CMK (cell line): ENCODE measurements around the gene SCARF2.
"Not testable (repeated sequence)": the region's sequence is repeated elsewhere in the genome, so short reads cannot be mapped to it uniquely, and the experiment has no call there.

ENCODE experiments used
- DNase-seq: peaks from one replicate; pipeline ENCODE4 v3.0.0-alpha.2; 2010; ENCODE audit warnings: low read depth

Gene SCARF2, protein sequence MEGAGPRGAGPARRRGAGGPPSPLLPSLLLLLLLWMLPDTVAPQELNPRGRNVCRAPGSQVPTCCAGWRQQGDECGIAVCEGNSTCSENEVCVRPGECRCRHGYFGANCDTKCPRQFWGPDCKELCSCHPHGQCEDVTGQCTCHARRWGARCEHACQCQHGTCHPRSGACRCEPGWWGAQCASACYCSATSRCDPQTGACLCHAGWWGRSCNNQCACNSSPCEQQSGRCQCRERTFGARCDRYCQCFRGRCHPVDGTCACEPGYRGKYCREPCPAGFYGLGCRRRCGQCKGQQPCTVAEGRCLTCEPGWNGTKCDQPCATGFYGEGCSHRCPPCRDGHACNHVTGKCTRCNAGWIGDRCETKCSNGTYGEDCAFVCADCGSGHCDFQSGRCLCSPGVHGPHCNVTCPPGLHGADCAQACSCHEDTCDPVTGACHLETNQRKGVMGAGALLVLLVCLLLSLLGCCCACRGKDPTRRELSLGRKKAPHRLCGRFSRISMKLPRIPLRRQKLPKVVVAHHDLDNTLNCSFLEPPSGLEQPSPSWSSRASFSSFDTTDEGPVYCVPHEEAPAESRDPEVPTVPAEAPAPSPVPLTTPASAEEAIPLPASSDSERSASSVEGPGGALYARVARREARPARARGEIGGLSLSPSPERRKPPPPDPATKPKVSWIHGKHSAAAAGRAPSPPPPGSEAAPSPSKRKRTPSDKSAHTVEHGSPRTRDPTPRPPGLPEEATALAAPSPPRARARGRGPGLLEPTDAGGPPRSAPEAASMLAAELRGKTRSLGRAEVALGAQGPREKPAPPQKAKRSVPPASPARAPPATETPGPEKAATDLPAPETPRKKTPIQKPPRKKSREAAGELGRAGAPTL

DNA sequence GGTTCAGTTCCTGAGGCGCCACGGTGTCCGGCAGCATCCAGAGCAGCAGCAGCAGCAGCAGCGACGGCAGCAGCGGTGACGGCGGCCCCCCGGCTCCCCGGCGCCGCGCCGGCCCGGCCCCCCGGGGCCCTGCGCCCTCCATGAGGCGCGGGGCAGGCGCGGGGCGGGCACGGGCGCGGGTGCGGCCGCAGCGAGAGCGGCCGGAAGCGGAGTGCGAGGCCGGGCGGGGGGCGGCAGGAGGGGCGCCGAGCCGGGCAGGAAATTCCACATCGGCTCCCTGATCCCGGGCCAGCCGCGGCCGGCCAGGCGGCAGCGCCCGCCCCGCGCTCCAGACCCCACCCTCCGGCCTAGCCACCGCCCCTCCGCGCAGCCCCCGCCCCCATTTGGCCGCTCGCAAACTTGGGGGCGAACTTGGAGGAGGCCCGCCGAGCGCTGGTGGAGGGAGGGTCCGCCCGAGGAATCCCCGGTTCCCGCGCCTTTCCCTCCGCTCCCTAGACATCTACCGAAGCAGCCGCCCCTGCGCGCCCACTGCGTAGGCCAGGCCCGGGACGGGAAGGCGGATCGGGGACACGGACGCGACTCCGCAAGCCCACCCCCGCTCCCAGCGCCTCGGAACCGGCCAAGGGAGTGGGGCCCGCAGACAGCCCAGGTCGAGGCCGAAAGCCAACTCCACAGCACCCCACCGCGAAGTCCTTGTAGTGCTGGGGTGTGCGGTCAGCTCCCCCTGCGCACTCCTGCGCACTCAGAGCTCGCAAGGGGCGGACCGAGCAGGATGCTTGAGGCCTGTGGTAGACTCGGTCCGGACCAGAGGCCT lies at the start of gene SCARF2:
Gene SCARF2, minus strand, starts transcription at position 213 of the 814 bp plus-strand sequence. Its CDS starts 71 bp downstream, at position 142.
- no peak for DNase-seq

DNA sequence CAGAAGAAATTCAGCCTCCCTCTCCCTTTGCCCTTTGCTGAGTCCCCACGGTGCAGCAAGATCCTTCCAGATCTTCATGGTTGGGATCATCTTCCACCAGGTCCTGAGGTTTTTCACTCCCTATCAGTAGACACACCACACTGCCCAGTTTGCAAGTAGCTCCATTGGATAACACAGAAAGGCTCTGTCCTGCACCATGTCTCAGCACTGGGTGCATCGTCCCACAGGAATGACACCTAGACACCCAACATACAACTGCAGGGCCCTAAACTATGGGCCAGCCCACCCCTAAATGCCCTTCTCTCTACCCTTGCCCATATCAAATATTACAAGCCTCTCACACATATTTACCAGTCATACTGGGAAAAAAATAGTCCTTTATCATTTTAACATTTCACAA lies 48.6 kb upstream of the SCARF2 start:
- no peak for DNase-seq

DNA sequence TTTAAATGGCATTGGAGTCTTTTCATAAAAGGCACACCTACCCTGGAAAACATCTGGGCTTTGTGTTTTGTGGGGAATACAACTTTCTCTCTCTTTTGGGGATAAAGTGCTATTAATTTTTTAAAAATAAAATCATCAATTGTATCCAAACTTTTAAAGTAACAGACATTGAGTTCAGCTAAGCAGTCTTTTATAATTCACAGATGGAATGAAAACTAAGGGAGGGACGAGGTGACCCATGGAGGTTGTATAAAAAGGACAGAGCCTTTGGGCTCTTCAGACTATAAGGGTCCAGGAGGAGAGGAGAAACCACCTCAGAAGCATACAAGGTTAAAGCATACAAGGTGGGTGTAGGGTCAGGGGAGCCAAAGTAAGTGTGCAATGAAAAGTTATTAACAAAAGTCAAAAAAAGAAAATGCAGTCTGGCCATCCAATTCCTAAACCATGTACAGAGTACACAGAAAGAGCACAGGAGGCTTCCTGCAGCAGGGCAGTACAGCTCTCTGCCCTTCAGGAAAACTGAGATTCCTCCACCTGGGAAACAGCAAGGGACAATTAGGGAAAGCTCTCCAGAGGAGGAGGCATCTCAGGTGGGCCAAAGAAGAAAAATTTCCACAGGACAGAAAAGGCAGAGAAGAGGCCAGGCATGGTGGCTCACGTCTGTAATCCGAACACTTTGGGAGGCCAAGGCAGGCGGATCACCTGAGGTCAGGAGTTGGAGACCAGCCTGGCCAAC lies 47.5 kb upstream of the SCARF2 start:
- DNase-seq, result no peak

DNA sequence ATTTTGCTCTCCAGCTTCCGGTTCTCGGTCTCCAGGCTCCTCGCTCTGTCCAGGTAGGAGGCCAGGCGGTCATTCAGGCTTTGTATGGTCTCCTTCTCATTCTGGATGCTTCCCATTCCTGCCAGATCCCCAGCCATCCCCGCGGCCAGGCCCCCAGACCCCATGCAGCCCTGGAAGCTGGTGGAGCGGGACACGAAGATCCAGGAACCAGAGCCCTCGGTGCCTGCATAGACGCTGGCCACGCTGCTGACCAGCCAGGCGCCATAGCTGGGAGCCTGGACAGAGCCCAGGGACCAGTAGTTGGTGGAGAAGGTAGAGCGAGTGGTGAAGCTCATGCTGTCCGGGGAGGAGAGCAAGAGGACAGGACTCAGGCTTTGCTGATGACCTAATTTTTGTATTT lies 46.1 kb upstream of the SCARF2 start:
- no peak for DNase-seq

DNA sequence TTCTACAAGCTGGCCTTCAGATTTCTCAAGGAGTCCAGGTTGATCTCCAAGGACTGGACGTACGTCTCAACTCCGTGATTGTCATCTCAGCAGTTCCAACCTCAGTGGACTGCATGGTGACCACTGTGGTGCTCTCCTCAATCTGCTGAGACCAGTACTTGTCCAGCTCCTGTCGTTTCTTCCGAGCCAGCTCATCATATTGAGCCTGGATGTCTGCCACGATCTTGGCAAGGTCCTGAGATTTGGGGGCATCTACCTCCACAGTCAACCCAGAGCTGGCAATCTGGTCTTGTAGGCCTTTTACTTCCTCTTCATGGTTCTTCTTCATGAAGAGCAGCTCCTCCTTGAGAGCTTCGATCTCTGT lies 45.5 kb upstream of the SCARF2 start:
- DNase-seq, result not testable (repeated sequence)

DNA sequence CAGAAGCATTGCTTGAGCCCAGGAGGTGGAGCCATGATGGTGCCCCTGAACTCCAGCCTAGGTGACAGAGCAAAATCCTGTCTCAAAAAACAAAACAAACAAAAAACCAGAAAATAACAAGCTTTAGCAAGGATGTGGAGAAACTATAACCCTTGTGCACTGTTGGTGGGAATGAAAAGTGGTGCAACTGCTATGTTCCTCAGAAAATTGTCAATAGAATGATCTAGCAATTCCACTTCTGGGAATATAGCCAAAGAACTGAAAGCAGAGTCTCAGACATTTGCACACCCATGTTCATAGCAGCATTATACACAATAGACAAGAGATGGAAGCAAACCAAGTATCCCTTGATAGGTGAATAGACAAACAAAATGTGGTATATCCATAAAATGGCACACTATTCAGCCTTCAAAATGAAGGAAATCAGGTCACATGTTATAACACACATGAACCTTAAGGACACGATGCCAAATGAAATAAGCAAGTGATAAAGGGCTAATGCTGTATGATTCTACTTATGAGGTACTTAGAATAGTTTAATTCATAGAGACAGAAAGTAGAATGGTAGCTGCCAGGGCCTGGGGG lies 42.1 kb upstream of the SCARF2 start:
- no peak for DNase-seq

DNA sequence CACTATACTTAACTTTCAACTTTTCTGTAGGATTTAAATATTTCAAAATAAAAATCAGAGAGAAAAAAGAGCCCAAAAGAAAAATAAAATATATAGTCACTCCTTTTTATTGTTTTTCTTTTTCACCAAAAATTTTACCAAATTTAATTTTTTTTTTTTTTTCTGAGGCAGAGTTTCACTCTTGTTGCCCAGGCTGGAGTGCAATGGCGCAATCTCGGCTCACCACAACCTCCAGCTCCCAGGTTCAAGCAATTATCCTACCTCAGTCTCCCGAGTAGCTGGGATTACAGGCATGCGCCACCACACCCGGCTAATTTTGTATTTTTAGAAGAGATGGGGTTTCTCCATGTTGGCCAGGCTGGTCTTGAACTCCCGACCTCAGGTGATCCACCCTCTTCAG lies 40.4 kb upstream of the SCARF2 start:
- DNase-seq, result not testable (repeated sequence)

DNA sequence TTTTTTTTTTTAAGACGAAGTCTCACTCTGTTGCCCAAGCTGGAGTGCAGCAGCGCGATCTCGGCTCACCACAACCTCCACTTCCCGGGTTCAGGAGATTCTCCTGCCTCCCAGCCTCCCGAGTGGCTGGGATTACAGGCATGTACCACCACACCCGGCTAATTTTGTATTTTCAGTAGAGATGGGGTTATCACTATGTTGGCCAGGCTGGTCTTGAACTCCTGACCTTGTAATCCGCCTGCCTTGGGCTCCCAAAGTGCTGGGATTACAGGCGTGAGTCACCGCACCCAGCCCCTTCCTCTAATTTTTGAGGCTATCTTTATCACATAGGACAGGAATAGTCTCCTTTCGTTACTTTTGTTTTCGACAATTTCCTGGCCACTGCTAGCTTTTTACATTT lies 37.9 kb upstream of the SCARF2 start:
- not testable (repeated sequence) for DNase-seq

DNA sequence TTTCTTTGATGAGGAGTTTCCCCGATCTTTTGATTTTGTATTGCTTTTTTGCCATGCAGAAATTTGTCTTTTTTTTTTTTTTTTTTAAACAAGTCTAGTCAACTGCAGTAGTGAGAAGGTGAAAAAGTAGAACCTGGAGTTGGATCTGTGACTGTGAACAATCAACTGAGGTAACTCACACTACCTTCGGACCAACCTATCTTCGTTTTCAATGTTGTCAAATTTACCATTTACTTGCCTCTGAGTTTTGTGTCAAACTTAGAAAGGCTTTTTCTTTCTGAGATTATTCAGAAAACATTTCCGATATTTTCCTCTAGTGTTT lies 37.5 kb upstream of the SCARF2 start:
- no peak for DNase-seq

DNA sequence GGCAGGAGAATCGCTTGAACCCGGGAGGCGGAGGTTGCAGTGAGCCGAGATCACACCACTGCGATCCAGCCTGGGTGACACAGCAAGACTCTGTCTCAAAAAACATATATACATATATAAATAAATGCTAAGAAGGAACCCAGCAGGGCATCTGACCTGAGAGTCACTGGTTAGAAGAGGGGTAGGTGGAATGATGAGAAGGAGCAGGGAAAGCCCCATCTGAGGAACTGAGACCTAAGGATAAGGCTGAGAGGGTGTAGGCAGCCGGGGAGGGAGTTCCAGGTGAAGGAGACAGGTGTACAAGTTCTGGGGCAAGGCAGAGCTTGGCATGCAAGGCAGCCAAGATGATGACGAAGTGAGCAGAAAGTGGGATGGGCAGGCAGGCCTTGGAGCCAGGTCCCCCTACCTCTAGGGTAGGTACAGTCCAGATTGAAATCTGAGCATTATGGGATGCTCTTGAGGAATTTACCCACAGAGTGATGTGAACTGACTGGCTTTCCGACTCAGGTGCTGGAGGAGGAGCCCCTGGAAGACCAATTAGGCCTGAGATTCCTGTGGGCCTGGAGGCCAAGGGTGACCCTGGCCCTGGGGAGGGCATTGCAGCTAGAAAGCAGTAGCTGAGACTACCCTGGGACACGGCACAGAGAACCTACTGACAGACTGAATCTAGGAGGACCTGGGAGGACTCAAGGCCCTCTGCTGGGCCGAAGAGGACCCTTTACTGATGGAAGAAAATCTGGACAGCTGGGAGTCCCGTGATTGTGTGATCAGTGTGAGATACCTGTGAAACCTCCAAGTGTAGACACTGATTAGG lies 35.2 kb upstream of the SCARF2 start:
- DNase-seq, result no peak

DNA sequence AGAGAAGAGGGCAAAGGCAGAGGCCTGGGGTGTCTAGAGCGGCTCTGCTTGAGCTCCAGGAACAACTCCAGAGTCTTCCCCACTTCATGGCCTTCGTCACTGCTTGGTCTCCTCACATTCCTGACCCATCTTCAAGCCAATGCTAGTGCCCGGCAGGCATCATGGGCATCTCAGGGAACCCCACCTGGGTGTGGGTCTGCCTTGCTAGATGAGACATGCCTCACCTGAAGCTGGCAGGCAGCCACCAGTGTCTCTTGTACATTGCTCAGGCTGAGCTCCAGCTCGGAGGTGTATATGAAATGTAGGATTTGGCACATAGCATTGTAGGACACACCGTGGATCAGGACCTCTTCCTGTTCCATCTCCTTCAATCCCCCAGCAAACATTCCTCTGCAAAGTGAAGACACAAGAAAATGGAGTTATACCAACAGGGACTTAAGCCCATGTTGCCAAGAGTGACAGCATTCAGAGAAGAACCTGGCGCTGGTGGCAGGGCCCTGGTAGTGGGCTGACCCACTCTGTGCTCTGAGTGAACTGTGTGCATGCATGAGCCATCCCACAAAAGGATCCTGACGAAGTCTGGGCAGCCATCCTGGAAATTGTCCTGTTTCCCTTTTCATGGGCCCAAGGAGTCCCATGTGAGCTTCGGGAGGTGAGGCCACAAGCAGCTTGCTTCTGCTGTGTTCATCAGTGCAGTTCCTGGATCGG lies 33.7 kb upstream of the SCARF2 start:
- no peak for DNase-seq

DNA sequence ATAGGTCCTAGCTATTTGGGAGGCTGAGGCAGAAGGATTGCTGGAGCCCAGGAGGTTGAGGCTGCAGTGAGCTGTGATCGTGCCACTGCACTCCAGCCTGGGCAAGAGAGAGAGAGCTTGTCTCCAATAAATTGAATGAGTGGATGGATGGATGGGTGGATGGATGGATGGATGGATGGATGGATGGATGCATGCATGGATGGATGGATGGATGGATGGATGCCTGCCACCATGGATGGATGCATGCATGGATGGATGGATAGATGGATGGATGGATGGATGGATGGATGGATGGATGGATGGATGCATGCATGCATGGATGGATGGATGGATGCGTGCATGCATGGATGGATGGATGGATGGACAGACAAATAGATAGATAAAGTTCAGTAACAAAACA lies 32.9 kb upstream of the SCARF2 start:
- not testable (repeated sequence) for DNase-seq

DNA sequence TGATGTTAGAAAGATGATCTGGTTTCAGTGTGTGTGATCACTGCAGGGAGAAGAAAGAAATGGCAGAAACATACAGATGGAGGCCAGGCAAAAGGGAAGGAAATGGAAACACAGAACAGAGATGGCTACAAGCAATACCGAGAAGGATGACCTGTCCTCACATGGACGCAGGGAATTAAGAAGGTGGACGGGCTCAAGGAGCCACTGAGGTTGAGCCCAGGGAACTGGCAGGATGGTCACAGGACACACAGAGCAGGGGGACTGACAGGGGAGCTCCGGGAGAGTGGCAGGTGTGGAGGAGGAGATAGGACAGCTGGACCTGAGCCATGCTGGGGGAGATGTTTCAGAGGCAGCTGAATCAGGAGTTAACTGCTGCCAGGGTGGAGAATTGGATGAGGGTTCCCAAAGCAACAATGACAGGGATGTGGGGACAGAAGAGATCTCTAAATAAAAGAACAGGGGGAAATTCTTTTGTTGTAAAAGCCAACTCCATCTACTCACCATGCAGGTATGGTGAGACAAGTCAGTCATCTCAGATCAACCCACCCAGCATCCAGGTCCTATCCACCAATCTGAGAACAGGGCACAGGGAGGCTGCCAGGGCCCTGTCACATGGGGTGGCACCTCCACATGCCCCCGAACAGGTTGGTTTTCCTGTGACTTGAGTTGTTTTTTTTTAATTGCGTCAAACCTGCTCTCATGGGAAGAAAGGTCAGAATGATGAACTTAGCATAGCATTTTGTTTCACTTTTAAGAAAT lies 31.7 kb upstream of the SCARF2 start:
- no peak for DNase-seq

DNA sequence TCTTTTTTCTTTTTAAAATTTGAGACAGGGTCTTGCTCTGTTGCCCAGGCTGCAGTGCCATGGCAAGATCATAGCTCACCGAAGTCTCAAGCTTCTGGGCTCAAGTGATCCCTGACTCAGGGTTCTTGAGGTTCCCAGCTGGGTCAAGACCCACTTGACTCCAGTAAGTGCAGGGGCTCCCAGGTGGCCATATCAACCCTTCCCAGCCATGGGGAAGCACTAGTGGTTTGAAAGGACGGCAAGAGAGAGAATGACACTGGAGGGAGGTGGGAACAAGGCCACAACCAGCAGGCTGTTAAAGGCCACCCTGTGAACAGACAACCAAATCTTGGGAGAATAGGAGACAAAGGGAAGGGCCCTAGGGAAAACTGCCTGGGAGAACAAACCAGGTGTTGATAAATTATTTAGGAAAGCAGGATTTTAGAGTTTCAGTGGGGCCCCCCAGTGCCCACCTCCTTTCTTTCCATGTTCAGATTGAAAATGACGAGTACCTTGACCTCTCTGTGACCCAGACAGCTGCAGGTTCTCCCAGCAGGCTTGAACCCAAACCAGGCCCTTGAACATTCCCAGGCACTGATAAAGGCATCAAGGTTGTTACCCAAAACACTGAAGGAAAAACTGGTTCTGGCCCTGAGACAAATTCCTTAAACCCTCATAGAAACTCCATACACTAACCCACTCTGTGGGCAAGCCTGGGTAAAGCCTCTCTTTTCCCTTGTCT lies 29.2 kb upstream of the SCARF2 start:
- no peak for DNase-seq

DNA sequence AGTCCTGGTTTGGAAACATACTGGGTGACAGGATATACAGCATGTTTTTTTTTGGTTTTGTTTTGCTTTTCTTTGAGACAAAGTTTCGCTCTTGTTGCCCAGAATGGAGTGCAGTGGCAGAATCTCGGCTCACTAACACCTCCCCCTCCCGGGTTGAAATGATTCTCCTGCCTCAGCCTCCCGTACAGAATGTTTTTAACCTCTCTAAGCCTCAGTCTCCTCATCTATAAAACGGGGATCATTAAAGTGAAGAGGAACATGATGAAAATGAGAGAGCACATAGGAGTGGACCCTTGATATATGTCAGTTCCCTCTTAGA lies 28.1 kb upstream of the SCARF2 start:
- no peak for DNase-seq

DNA sequence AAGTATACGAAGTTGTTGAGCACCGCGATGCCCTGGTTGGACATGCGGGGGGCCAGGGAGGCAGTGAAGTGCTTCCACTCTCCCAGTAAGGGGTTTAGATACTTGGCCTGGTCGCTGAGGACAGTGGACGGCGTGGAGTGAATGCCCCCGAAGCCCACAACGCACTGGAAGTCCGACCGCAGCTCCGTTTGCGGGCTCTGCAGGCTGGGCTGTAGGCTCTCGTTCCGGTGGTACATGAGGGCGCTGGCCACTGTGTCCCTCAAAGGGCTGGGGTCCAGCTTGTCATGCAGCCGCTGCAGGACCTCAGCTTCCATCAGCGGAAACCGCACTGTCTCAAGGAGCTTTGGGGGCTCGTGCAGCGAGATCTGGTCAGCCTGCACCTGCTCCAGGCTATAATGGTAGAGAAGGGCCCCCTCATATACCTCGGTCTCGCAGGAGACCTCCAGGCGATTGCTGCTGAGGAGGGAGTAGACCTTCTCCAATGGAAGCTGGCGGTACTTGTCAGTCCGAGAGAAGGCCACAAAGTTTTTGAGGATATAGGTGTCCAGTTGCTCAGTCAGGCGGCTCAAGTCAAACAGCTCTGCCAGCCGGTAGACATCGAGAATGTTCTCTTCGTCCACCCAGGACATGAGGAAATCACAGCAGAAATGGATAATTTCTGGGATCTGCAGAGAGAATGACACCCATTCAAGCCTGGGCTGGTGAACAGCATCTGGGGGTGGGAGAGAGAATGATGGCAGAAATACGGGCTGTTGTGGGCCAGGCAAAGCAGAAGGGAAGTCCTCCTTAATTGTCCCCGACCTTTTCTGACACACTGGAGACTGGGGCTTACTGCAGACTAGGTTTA lies 27.5 kb upstream of the SCARF2 start:
- DNase-seq, result no peak

DNA sequence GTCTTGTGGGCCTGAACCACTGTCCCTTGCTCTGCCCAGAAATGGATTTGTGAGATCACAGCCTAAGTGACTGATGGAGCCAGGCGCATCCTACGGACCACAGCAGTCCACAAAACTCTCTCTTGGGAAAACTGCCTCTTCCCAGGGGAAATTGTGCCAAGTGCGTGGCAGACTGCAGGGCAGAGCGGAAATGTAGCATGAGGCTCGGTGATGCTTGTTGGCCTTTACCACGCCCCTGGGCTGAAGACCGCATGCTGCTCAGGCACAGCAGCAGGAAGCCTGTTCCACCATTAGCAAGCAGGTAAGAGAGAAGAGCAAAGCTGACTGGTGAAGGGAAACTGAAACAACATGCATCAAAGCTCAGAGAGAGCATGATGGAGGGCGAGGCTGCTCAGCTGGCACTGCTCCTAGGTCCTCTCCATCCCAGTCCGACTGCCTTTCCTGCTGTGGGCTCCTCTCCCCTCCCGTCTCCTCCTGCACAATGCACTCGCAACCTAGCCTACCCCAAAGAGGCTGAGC lies 26.5 kb upstream of the SCARF2 start:
- no peak for DNase-seq
